OCI-LY1 (cell line): ENCODE results near the gene CAVIN1.

Experiments used
- H2AFZ ChIP-seq: fragments of 200-600 bp; sonication (generic), shearing (Covaris generic); 2 replicates; pipeline ENCODE4 v1.6.0; 2014; ENCODE audit warnings: antibody characterized with exemption, mild to moderate bottlenecking, low read length
- H3F3A ChIP-seq: fragments of 200-600 bp; sonication (generic), shearing (Covaris generic); 2 replicates; pipeline ENCODE4 v1.6.0; 2014; ENCODE audit warnings: mild to moderate bottlenecking, antibody characterized with exemption, low read length, moderate library complexity; ENCODE audit not compliant: insufficient read depth
- H3K27ac ChIP-seq: fragments of 200-600 bp; sonication (generic); 2 replicates; pipeline ENCODE4 v1.5.1; 2014; ENCODE audit warnings: low read length, mixed run types, mild to moderate bottlenecking, low read depth; ENCODE audit not compliant: poor library complexity, severe bottlenecking
- H3K27me3 ChIP-seq: fragments of 200-600 bp; sonication (generic); 2 replicates; pipeline ENCODE4 v1.6.0; 2014; ENCODE audit warnings: antibody characterized with exemption, mild to moderate bottlenecking, low read length, moderate library complexity; ENCODE audit not compliant: insufficient read depth
- H3K36me3 ChIP-seq: fragments of 200-600 bp; sonication (generic); 2 replicates; pipeline ENCODE4 v1.6.1; 2014; ENCODE audit warnings: mild to moderate bottlenecking, antibody characterized with exemption, low read length, moderate library complexity, mixed read lengths; ENCODE audit not compliant: insufficient read depth
- H3K4me1 ChIP-seq: fragments of 200-600 bp; sonication (generic); 2 replicates; pipeline ENCODE4 v1.5.1; 2014; ENCODE audit warnings: mild to moderate bottlenecking, low read length, moderate library complexity; ENCODE audit not compliant: insufficient read depth, severe bottlenecking
- H3K4me2 ChIP-seq: fragments of 200-600 bp; sonication (generic), shearing (Covaris generic); 2 replicates; pipeline ENCODE4 v1.6.1; 2014; ENCODE audit warnings: low read length
- H3K4me3 ChIP-seq: fragments of 200-600 bp; sonication (generic); 2 replicates; pipeline ENCODE4 v1.5.1; 2014; ENCODE audit warnings: low read length, low read depth, mild to moderate bottlenecking, mixed read lengths; ENCODE audit not compliant: poor library complexity, severe bottlenecking
- H3K79me2 ChIP-seq: fragments of 200-600 bp; shearing (Covaris generic); 2 replicates; pipeline ENCODE4 v1.6.1; 2016; ENCODE audit warnings: mixed run types, low read length, mixed read lengths; ENCODE audit not compliant: insufficient read depth
- H3K9ac ChIP-seq: fragments of 200-600 bp; sonication (generic), shearing (Covaris generic); 2 replicates; pipeline ENCODE4 v1.6.1; 2014; ENCODE audit warnings: mild to moderate bottlenecking, low read length, mixed read lengths
- H3K9me2 ChIP-seq: fragments of 200-600 bp; sonication (generic), shearing (Covaris generic); 2 replicates; pipeline ENCODE4 v1.6.1; 2014; ENCODE audit warnings: low read depth, mild to moderate bottlenecking, low read length, mixed read lengths
- H3K9me3 ChIP-seq: fragments of 200-600 bp; shearing (Covaris generic); 2 replicates; pipeline ENCODE4 v1.6.1; 2014; ENCODE audit warnings: low read length, mixed read lengths
- H4K20me1 ChIP-seq: fragments of 200-600 bp; sonication (generic), shearing (Covaris generic); 2 replicates; pipeline ENCODE4 v1.6.0; 2016; ENCODE audit warnings: mild to moderate bottlenecking, low read length; ENCODE audit not compliant: insufficient read depth
- EZH2 ChIP-seq: fragments of 200-600 bp; sonication (generic), shearing (Covaris generic); IDR thresholded peaks from 2 replicates; pipeline ENCODE4 v1.8.0; 2017; ENCODE audit warnings: borderline replicate concordance, mixed run types, mild to moderate bottlenecking, antibody characterized with exemption, low read length, moderate library complexity, mixed read lengths
- TF ChIP-seq, protein P1 (sequence below): fragments of 200-600 bp; sonication (generic), shearing (Covaris generic); IDR thresholded peaks from 2 replicates; pipeline ENCODE4 v1.5.1; 2017; ENCODE audit warnings: mild to moderate bottlenecking, antibody characterized with exemption, low read length, moderate library complexity, mixed read lengths

The CAVIN1 gene

DNA sequence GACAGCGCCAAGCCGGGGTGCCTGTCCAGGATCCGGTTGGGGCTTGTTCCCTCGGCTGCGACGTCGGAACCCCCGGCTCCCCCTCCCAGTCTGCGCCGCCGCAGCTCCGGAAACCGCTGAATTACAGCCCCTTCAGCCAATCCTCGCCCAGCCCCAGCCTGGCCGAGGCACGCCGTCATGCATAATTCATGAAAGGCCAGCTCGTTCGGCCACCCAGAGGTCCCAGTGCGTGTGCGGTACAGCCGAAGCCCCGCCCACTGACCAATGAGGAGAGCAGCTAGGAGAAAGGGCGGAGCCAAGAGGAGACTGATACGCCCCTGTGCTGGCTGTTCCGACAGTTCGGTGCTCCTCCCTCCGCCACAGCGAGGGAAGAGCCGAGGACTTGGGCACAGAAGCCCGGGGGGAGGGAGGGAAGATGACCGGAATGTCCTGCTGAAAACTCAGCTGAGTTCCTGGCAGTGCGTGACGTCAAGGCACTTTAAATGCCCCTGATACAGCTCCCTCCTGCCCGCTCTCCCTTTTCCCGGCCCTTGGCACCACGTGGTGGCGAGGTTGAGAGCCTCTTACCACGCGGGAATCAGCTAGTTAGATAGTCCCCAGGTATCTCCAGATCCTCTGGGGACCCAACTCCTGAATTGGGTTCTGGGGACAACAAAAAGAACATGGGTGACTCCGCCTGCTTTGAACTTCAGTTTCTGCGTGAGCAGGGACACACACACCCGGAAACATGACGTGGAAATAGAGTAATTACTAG is 34.5 kb downstream of the CAVIN1 start, which contains the start of gene STAT3:
Gene STAT3, minus strand, starts transcription at position 62 of the 754 bp plus-strand sequence. CDS start 39,926 bp downstream, outside the sequence.
- no peak for TF ChIP-seq EZH2
- TF ChIP-seq, protein P1, sequence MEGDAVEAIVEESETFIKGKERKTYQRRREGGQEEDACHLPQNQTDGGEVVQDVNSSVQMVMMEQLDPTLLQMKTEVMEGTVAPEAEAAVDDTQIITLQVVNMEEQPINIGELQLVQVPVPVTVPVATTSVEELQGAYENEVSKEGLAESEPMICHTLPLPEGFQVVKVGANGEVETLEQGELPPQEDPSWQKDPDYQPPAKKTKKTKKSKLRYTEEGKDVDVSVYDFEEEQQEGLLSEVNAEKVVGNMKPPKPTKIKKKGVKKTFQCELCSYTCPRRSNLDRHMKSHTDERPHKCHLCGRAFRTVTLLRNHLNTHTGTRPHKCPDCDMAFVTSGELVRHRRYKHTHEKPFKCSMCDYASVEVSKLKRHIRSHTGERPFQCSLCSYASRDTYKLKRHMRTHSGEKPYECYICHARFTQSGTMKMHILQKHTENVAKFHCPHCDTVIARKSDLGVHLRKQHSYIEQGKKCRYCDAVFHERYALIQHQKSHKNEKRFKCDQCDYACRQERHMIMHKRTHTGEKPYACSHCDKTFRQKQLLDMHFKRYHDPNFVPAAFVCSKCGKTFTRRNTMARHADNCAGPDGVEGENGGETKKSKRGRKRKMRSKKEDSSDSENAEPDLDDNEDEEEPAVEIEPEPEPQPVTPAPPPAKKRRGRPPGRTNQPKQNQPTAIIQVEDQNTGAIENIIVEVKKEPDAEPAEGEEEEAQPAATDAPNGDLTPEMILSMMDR = no peak
- Histone ChIP-seq H3K27ac (no peak within 1 kb of the TSS), H3K4me2 (peak within 1 kb of the TSS; percentile 89), H3K79me2 (no peaks in the 10 kb centered on the region), H3K36me3 (no peaks in the 10 kb centered on the region), H3K4me3 (peak within 1 kb of the TSS; percentile 86), H3K9ac (peak within 1 kb of the TSS; percentile 82), H3K27me3 (no peaks in the 10 kb centered on the region; the same call in 1 of the 2 replicates), H3F3A (no peaks in the 10 kb centered on the region), H3K9me2 (no peaks in the 10 kb centered on the region), H3K4me1 (peaks cover 17% of the 10 kb centered on the region), H3K9me3 (no peaks in the 10 kb centered on the region), H2AFZ (peak within 1 kb of the TSS; percentile 59; the same call in 1 of the 2 replicates), H4K20me1 (no peaks in the 10 kb centered on the region)

DNA sequence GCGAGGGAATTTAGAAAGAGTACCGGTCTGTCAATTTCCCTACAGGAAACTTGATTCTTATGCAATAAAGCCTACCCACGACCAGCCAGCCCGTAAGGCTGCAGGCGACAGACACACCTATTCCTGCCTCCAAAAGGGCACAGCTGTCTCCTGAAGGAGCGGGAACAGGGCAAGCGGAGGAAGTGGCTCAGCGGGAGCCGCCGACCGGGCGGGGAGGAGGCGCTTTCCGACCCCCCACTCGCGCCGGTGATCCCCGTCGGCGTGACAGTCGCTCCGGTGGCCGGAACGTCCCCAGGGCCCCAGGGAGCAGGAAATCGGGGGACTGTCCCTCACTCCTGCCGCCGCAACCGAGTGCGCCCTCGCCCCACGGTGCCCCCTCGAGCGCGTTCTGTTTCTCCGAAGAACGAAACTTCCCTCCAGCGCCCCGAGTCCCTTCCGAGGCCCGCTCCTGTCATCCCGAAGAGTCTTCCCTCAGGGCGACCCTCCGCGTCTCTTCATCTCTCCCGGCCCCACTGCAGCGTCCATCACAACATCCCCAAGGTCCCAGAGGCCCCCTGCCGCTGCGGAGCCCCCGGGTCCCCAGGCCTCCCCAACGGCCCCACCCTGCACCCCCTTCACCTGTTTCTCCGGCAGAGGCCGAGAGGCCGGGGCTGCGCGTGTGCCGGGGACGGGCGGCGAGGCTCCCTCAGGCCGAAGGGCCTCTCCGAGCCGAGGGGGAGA is 35.2 kb downstream of the CAVIN1 start:
- Histone ChIP-seq H4K20me1 (no peaks in the 10 kb centered on the region), H3K4me3 (peak overlapping the region; percentile 86), H3K9ac (peak overlapping the region; percentile 82), H3K9me2 (no peaks in the 10 kb centered on the region), H3K4me2 (peak overlapping the region; percentile 85), H3F3A (no peaks in the 10 kb centered on the region), H3K27ac (no peak overlapping the region), H2AFZ (0 out of 2 replicates have a peak overlapping the region, but pooled peaks have one; percentile 59), H3K4me1 (peaks cover 17% of the 10 kb centered on the region), H3K79me2 (no peaks in the 10 kb centered on the region), H3K36me3 (no peaks in the 10 kb centered on the region), H3K27me3 (no peaks in the 10 kb centered on the region), H3K9me3 (no peaks in the 10 kb centered on the region)
- TF ChIP-seq, protein P1 = no peak
- TF ChIP-seq EZH2 = no peak

DNA sequence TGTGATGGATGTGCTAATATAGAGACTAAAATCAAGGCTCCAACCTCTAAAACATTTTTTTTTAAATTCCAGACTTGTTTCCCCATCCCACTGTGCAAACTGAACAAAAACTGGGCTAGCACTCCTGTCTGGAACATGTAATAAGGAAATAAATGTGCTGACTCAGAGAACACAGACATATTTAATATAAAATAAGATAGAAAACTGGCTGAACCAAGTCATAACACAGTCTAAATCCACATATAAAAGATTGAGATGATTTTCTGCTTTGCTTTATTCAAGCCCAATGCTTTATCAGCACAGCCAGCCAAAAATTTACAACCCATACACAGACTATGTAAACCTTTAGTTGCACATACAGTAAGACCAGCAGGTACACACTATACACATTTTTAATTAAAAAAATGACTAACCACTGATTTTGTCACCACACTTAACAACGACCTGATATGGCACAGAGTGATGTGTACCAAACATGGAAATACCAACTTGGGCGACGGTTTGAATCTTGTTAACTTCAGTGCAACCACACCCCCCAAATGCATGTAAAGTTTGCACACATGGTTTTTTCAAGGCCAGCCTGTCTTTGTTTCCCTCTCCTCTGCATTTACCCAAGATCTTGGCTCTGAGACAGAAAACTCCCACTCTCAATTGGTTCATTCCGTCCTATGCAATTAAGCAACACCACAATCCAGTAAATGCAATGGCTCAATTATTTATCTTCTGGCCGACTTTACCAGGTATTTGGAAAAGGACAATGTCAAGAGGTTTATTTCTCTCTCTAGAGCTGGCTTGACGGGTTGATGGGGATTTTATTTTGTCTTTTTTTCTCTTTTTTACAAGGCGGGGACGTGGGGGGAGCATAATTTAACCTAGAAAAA is 36.0 kb downstream of the CAVIN1 start:
- no peak overlapping the region for H2AFZ ChIP-seq
- no peak for TF ChIP-seq EZH2
- TF ChIP-seq, protein P1 = no peak
- no peaks in the 10 kb centered on the region for H3K79me2 ChIP-seq
- H3K4me3 ChIP-seq = peak overlapping the region; percentile 86
- H3K27me3 ChIP-seq = no peaks in the 10 kb centered on the region
- H3K36me3 ChIP-seq = no peaks in the 10 kb centered on the region
- no peaks in the 10 kb centered on the region for H4K20me1 ChIP-seq
- no peaks in the 10 kb centered on the region for H3K9me3 ChIP-seq
- no peaks in the 10 kb centered on the region for H3F3A ChIP-seq
- peak overlapping the region; percentile 82; the same call in 1 of the 2 replicates for H3K9ac ChIP-seq
- H3K4me2 ChIP-seq = peak overlapping the region; percentile 85
- no peak overlapping the region for H3K27ac ChIP-seq
- H3K9me2 ChIP-seq = no peaks in the 10 kb centered on the region
- H3K4me1 ChIP-seq = peaks cover 17% of the 10 kb centered on the region
